NCI-H226 (cell line): ENCODE measurements around the gene GRM8.
"Not testable (repeated sequence)": the region's sequence is repeated elsewhere in the genome, so short reads cannot be mapped to it uniquely, and the experiment has no call there.

Experiments used
- DNase-seq: peaks from one replicate; pipeline ENCODE4 v3.0.0-alpha.2; 2015

Gene GRM8

DNA sequence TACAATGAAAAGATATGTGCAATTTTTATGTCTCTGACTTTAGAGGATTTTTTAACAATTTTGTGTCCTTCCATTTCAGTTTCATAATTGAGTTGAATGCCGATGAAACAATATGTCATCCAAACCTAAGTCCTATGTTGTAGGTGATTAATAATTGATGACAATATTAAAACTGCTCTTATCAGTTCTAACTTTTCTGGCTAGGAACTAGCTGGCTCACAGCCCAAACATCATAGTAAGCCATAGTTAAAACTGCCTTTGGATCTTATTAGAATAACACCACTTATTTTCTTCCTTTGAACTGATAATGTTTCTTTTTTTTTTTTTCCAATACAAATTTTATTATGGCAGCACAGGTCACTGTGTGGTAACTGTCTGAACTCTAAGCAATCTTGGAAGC, 230.9 kb downstream of the GRM8 start:
- DNase-seq, result no peak

DNA sequence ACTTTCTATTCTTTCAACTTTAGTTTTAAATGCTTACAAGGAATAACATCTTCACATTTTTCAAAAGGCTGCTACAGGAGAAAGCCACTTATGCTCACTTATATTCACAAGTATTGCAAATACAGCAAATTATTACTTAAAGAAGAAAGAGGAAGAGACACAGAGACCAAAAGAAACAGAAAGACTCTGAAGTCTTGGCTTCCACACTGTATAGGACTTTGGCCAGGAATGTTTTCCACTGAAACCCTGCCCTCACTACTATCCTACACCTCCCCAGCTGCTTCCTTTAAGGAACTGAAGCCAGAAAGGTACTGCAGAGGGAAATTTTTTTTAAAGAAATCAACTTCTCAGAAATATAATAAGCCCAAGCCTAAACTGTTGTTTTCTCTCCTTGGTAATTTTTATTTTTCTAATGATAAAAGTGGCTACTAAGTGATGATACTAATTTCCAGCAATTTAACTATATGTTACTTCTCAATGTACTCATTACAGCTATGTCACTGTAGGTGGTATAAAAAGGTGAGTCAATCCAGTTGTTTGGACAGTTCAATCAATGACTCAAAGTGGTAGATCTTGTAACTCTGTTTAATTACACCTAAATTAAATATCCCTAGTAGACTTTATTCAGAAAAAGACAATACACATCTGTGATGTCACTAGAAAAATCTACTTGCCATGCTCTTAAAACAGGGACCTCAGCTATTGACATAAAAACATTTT, 231.6 kb downstream of the GRM8 start:
- no peak for DNase-seq

DNA sequence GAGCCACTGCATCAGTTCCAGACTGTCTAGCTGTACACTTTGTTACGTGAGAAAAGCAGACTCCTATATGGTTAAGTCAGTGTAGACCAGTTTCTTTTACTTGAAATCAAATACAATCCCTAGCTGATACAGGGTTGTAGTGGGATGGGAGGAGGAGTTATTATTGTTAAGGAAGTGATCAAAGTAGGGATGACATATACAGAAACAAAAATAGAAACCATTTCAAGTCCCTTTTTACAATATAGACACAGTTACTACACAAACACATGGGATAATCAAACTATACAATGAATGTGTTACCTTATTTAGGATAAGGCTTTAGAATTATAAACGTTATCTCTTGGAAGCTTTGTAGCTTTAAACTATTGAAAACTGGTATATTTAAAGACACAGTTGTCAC, 233.9 kb downstream of the GRM8 start:
- DNase-seq, result no peak

DNA sequence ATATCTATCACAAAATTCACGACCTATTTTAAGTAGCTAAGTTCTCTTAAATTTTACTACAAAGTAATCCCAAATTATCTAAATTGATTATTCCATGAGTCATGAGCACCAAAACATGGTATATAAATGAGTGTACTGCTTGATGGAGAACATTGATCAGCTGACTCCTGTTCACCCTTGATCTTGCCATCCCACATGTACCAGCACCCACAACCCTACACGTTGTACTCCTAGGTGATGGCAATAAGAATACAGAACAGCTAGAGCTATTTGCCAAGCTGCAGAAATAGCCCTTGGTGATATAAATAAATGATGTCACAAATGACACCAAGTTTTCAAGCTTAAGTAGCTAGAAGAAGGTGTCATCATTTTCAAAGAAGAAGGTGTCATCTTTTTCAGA, 235.5 kb downstream of the GRM8 start:
- DNase-seq, result no peak

DNA sequence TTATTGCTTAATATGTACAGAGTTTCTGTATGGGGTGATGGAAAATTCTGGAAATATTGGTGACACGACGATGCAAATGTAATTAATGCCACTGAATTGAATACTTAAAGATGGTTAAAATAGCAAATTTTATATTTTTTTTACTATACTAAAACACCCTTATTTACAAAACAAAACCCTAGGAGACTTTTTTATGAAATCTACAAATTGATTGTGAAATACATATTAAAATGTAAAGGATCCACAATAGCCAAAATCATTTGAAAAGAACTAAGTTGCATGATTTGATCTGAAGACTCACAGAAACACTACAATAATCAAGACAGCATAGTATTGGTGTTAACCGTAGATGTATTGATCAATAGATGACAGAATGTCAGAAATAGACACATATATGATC, 252.0 kb downstream of the GRM8 start:
- no peak for DNase-seq

DNA sequence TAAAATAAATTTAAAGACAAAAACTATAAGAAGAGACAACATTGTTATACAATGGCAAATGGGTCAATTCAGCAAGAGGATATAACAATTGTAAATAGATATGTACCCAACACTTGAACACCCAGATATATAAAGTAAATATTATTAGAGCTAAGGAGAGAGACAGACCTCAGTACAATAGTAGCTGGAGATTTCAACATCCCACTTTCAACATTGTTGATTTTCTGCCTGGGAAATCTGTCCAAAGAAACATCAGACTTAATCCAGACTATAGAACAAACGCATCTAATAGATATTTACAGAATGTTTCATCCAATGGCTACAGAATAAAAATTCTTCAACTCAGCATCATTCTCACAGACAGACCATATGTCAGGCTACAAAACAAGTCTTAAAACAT, 256.1 kb downstream of the GRM8 start:
- DNase-seq, result no peak

DNA sequence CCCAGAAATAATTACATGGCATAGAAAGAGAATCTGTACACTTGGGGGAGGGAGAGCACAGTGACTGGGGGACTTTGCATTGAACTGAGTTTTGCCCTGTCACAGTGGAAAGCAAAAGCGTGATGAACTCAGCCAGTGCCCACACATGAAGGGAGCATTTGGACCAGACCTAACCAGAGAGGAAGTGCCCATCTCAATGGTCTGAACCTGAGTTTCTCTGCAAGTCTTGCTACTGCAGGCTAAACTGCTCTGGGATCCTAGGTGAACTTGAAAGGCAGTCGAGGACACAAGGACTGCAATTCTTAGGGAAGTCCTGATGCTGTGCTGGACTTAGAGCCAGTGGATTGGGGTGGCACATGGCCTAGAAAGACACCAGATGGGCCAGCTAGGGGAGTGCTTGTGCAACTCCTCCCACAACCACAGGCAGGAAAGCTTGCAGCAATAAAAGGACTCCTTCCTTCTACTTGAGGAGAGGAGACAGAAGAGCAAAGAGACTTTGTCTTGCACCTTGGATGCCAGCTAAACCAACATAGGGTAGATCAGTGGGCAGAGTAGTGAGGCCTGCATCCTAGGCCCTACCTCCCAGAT, 259.0 kb downstream of the GRM8 start:
- DNase-seq, result no peak

DNA sequence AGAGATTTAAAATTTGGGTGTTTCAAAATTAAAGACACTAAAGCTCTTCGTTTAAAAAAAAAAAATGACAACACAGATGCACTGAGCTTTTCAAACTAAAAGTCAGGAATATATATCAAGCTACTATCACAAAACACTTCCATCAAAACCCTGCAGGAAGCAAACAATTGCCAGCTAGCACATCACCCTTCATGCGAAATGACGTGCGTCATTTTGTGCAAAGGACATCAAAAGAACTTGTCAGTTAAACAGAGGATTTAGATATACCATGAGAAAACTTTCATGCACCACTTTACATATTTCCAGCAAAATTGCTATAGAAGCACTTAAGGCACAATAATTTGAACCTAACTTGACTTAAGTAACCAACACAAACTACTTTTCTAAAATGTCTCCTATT, 264.7 kb downstream of the GRM8 start:
- DNase-seq, result no peak

DNA sequence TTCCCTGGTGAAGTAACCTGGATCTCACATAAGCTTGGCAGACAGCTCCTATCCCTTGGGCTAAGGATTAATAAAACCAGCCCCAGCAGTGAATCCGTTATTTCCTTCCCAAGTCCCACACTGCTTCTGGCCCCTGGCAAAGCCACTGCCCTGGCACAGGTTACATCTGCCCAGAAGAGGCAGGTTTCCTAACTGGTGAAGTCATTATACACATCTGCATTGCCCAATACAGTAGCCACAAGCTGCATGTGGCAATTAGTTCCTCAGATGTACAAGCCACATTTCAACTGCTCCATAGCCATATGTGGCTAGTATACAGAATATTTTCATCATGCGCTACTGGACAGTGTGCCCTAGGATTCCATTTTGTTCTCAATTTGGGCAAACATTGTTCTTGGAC, 273.0 kb downstream of the GRM8 start:
- no peak for DNase-seq

DNA sequence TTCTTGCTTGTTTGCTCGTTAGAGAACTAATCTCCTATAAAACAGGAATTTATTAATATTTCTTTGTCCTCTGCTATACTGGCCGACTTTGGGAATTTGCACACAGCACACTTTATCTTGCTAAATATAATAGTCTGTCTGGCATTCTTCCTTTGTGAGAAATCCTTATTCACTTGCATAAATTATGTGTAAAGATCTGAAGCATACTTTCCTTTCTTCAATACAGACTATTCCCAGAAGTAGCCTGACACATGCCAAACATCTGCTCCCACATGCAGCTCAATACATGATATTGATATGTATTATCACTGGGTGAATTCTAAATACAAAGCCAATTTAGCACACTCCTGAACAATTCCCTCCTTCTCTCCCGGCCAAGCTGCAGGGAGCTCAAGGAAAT, 273.9 kb downstream of the GRM8 start:
- DNase-seq, result no peak

DNA sequence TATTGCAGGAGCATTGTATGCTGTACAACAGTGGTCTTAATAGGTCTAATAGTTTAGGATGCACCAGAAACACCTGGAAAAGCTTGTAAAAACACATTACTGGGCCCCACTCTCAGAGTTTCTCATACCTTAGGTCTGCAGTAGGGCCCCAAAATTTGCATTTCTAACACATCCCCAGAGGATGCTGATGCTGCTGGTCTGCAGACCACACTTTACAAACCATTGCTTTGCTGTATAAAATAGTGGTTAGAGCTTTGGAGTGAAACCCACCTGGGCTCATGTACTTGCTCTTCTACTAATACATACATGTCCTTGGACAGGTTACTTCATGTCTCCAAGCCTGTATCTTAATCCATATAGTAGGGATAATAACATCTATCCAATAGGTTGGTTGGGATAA, 279.7 kb downstream of the GRM8 start:
- DNase-seq, result no peak

DNA sequence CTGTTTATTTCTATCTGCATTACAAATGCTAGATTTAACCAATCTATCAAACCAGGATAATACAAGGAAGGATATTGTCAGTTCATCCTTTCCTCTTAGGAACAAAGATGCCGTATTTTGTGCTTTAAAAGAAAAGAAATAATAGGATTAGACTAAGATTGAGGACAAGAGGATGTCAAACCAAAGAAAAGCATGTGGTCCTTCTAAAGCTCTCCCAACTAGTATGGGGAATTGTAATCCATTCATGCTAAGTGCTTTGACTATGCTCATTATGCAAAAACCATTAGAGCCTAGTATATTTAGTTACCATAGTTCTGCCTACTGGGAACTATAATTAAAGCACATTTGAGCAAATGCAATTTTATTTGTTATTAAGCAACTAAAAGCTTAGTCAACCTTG, 280.2 kb downstream of the GRM8 start:
- DNase-seq, result no peak

DNA sequence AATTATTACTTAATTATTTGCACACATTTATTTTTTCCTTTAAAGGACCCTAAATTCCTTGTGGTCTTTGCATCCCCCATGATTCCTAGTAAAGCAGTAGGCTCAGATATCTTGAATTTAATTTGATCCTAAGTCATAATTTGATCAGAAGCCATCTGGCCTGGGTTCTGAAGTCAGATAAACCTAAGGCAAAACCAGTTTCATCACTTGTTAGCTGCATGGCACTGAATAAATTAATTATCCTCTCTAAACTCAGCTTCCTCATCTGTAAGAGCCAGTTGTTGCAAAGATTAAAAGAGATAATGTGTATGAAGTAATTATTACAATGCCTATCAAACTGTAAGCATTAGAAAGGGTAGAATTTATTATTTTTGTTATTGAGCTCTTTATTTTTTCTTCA, 293.1 kb downstream of the GRM8 start:
- no peak for DNase-seq

DNA sequence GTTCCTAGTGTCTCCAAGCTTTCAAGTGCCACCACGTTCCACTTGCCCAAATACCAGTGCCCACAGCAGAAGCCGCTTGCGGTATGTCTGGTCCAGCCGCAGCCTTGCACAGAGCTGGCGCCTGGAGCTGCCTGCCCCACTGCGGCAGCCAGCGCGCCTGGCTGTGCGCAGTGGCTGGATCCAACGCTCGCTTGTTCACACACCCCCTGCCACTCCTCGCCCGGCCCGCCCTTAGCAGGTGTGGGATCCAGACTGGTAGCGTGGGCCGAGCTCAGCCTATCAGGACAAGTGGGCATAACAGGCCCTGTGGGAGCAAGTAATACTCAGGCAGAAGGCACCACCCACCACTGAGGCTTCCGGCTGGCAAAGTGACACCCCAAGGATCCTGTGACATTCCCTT, 294.4 kb downstream of the GRM8 start:
- no peak for DNase-seq

DNA sequence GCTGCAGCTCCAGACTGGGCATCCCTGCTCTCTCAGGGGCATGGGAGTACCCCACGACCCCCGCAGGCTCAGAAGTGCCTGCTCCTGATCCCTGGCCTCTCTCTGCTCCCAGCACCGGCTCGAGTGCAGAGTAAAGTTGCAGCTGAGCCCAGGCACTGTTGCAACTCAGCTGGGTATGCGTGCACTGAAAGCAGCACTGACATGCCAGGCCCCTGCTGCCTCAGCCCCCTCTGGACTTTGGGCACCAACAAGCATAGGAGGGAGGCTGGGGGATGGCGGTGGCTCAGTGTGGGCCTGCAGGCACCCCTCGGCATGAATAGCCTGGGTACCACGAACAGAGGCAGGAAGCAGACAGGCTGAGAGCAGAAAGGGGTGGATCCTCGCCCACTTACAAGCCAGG, 295.3 kb downstream of the GRM8 start:
- DNase-seq, result no peak

DNA sequence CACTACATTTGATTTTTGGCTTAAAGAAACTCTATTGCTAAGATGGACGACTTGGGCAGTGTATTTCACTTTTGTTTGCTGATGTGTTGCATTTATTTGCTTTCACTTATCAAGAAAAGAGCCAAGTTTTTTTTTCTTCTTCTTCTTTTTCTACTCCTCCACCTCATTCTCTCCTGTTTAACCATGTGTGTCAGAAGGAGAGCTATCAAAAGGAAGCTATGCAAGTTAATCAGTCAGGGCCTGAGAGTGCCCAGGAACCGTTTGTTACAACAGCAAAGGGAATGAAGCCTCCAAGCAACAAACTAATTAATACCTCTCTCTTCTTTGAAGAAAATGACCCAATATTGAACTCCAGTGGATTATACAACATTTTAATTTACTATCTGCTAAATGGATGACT, 299.3 kb downstream of the GRM8 start:
- DNase-seq, result no peak

DNA sequence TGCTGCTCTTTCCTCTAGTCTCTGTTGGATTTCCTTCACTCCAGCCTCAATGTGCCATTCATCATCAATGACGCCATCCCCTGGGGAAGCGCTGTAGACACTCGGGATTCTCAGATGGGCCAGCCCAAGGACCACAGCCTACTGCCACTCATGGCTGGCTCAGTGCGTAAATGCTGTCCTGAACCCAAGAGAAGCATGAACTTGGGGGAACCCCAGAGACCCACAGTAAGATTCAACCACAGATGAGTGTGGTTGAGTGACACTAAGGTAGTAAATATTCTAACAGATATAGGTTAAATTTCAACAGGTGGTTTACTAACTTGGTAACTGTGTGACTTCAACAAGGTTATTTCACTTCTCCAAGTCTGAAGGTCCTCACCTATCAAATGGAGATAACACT, 304.1 kb downstream of the GRM8 start:
- no peak for DNase-seq

DNA sequence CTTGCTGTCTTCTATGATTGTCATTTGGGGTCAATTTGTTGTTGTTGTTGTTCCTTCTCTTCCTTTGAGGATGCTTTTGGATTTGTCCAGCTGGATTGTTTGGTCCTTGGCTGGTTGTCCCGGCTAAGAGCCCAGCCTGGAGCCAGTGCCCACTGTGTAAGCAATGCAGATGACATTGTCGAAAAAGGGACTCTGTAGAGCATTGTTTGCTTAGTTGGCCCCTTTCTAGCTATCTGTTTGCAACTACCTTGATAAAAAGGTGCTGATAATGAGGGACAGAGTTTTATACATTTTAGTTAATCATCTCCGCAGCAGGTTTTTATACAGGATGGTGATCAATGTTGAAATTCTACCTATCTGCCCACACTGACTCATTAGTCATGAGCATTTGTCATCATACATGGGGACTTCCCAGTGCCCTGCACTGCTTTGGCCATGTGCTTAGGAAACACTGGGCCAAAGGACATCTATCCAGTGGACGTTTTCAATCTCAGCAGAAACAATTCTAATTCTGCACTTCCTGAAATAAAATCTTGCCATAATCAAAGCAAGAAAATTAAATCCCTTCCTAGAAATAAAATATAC, 311.9 kb downstream of the GRM8 start:
- no peak for DNase-seq

DNA sequence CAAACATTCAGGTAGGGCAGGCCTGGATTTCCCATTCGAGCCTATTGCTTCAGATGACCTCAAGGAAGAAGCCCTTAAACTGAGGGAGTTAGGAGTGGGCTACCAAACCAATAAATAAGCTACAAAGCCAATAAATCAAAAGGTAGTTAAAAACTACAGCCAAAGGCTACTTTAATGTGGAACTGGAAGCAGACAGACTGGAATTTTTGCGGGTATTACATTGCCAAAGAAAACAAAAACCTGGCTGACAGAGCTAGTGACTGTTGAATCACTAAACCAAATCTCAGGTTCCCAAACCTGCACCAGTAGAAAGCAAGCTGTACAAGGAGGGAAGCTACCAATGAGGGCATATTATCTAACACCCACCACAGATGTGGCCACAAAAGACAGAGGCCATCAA, 315.6 kb downstream of the GRM8 start:
- DNase-seq, result no peak

DNA sequence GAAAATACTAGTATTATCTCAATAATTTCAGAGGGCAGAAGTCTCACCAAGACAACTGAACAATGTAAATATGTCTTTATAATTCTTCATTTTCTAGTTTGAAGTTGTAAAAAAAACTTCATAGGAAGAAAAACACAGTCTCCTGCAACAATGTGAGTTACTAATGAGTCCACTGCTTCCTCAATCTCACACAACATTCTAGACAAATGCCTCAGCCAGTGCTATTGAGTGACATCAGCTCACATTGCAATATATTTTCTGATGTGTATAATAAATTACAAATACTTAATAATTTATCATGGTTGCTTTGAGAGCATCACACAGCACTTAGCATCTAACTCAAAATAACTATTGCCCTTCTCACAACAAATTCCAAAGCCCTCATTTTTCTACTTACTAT, 321.2 kb downstream of the GRM8 start:
- DNase-seq, result no peak

DNA sequence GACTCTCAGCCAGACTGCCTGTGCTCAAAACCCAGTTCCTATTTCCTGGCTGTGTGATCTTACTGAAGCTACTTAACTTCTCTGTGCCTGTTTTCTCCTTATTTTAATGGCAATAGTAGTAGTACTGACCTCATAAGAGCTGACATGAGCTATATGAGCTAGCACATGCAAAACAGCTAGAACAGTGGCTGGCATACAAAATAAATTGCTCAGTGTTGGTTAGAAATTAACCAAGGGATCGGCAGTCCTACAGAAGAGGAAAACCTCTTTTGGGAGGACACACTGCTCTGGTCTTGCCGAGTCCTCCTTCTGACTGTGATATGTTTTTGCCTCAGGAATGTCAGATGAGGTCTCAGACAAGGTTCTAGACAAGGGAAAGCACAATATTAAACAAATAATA, 322.6 kb downstream of the GRM8 start:
- DNase-seq, result no peak

DNA sequence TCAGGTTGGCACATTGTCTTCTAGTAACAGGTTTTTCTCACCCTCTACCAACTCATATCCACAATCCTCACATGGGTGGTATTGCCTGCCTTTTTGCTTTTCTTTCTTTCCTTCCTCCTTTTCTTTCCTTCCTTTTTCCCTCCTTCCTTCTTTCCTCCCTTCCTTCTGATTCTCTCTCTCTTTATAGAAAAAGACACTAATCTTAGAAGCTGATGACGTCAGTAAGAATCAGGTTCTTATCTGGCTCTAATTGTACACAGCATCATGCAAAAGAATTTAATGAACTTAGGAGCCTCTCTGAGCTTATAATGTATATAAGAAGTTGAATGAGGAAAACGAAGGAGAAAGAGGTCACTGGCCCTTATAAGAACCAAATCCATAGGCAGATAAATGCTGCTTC, 328.3 kb downstream of the GRM8 start:
- no peak for DNase-seq

DNA sequence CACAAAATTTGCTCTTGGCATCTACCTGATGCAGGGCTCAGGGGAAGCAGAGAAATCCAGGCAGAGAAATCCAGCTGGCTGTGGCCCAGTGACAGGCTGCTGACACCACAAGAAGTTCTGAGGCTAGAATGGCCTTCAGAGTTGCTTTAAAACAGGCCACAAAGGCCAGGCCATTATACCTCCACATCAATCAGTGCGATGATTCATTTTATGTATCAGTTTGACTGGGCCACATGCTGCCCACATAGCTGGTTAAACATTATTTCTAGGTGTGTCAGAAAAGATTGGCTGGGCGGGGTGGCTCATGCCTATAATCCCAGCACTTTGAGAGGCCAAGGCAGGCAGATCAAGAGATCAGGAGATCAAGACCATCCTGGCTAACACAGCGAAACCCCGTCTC, 341.1 kb downstream of the GRM8 start:
- DNase-seq, result not testable (repeated sequence)

DNA sequence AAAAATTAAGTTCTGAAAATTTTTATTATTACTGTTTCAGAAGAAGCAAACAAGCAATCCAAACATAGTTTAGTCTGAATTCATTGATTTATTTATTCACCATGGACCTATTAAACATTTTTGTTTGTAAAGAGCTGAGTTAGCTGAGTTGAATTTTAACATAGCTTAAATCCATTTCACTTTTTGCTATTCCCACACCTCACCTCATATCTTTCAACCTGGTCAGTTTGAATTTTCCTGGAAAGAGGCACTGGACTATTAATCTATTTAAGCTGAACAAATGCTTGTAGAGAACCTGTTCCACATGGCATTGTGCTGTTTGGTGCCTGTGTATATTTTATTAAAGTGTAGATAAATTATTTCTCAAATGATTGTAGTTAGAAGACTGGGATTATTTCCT, 344.2 kb downstream of the GRM8 start:
- DNase-seq, result not testable (repeated sequence)

DNA sequence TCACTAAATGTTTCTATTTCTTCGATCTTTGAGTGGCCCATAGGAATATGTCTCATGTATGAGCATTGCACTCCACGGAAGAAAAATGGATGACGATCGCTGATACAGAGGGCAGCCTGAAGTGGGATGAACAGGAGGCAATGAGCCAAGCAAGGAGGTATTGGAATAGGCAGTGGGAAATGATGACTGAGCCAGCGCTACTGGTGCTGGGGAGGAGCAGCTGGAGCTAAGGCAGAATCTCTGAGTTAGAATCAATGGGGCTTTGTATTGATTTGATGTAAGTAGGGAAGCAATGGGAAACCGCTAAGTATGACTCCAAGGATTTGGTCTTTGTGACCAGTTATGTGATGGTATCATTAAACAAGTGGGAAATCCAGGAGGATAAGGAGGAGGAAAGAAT, 345.1 kb downstream of the GRM8 start:
- DNase-seq, result not testable (repeated sequence)
